GM21423 (cell line): ENCODE measurements around the gene YES1.

Experiments used
- ATAC-seq: cut with Tn5 transposase; IDR thresholded peaks from one replicate; pipeline ENCODE4 v1.9.1; 2021; ENCODE audit warnings: mild to moderate bottlenecking, moderate library complexity; ENCODE audit not compliant: unreplicated experiment

The YES1 gene

DNA sequence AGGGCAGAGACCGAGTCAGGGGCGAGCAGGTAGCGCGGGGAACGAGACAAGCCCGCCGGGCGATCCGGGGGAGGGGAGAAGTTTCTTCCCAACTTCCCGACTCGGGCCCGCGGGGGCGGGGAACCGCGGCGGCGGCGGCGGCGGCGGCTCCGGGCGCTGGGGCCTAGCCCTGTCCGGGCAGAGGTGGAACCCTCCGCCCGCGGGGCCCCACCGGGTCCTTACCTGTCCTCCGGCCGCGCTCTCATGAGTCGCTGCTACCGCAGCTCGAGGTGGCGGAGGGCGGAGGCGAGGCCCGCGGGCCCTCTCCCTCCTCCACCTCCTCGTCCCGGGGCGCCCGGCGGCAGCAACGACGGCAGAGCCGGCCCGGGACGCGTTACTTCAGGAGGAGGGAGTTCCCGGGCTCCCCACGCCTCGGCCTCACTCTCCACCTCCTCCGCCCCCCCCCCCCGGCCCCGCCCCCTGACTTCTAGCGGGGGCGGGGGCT is at the start of gene YES1:
YES1 (minus strand) TSS at position 351 of the 484 bp plus-strand sequence. CDS start 55,415 bp downstream, outside the sequence.
- ATAC-seq, result peak; percentile 48

DNA sequence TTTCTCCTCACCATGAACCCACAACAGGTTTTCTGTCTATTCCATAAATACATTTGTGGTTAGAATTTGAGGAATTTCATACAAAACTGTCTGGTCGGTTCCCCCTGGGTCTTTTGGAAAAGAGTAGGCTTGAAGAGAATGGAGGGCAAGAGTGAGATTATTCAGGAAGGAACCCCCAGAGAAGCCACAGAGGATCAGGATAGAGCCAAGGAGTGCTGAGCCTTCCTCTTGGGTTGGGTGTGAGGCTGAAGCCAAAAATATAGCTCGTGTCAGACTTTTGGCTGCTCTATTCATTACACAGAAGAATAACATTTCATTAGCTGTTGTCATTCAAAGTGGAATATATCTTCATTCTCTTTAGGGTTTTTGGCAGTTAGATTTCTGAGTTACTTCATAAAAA is 45.9 kb upstream of the YES1 start:
- ATAC-seq, result no peak

GRCh38 chr18:853471-853870 is 41.4 kb upstream of the YES1 start:
- ATAC-seq, result no peak

DNA sequence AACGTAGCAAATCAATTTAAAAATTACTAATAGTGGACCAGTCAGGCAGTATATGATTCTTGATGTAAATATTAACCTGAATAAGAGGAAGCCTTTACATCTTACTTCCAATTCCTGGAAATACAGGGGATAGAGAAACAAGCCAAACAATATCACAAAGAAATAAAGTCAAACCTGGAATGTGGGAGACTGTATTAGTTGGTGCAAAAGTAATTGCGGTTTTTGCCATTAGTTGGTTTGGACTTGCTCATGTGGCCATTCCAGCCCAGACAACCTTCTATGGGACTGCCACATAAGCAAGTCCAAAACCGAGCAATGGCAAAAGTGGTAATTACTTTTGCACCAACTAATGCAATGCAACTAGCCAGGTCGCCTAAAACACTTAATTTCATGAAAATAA is 38.9 kb upstream of the YES1 start:
- ATAC-seq, result no peak

GRCh38 chr18:849021-849420 is 37.0 kb upstream of the YES1 start:
- ATAC-seq, result no peak

DNA sequence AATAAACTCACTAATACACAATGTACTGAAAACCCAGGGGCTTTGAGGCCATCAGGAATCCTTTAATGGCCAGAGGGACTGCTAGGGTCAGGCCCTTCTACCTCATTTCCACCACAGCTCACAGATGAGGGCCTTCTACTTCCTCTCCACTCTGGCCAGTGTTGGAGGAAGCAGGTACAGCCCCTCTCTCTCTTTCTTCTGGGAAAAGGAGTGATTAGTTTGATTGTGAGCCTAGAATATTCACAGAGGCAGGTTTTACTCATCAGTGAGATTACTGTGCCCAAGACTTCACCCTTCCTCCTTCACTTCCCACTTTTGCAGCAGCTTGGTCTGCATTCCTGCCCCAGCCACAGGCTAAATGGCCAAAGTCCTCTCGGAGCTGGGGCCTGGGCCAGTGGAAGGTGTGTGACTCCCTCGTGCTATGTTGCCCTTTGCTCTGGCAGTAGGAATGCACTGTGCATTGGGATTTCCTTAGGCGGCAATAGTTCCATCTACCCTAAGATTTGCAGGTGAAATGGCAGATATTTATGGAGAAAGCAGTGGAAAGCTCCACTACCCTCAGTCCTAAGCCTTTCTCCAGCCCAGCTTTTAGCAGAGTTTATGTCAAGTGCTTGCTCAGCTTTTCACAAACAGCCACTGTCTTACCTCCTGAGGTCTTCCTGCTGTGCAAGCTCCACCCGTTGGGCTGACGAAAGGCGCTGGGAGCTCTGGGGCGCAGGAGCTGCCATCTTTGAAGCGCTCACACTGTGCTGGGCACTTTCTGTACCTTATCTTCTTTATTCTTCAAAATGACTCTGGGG is 36.2 kb upstream of the YES1 start:
- ATAC-seq, result no peak

- no peak for ATAC-seq
Observed at GRCh38 chr18:845152-845819, 33.2 kb upstream of the YES1 start.

GRCh38 chr18:841647-842370 is 29.8 kb upstream of the YES1 start:
- no peak for ATAC-seq

- no peak for ATAC-seq
Observed at GRCh38 chr18:840516-840915, 28.5 kb upstream of the YES1 start.

GRCh38 chr18:840023-840408 is 28.0 kb upstream of the YES1 start:
- ATAC-seq, result no peak

GRCh38 chr18:839224-840022 is 27.4 kb upstream of the YES1 start:
- ATAC-seq, result peak; percentile 95

DNA sequence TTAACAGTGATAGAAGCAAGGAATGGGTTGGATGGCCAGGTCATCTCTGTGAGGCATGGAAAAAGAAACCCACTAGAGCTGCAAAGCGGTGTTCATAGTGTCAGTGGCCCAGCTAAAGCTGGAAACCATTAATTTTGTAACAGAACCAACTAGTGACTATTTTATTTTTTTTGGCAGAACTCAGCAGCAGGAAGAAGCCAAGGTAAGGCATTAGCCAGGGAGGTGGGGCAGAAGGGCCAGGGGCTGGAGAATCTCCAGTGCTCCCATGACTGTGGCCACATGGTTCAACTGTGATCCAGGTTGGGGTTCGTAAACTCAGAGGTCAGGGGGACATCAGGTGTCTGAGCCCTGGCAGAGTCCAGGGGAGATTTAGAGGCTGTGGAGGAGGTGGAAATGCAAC is 25.9 kb upstream of the YES1 start:
- no peak for ATAC-seq

GRCh38 chr18:834082-834720 is 22.2 kb upstream of the YES1 start:
- no peak for ATAC-seq

- no peak for ATAC-seq
Observed at GRCh38 chr18:833197-833596, 21.2 kb upstream of the YES1 start.

GRCh38 chr18:832085-832681 is 20.1 kb upstream of the YES1 start:
- ATAC-seq, result no peak

DNA sequence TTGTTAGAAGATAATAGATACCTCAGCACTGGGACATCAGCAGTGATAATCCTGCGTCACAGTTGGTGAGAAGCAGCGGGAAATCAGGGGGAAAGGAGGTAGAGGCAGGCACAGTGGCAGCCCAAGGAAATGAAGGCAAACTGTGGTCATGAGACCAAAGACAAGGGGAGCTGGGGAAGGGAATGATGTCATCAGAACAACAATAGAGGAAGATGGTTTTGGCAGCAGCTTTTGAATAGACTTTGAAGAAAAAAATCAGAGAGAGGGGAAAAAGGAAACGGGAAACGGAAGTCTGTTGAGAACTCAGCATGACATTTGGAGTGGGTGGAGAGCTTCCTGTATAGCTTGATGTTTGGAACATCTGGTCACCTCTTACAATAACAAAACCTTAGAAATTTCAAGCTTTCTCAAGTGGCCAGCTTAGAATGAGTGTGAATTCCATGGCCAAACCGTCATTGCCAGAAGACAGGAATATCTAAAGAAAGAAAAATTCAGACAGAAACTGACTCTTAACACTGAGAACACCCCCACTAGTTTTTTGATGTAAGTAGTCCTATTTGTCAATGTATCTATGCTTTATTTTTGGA is 18.4 kb upstream of the YES1 start:
- peak; percentile 71 for ATAC-seq

- no peak for ATAC-seq
Observed at GRCh38 chr18:829432-829831, 17.4 kb upstream of the YES1 start.

DNA sequence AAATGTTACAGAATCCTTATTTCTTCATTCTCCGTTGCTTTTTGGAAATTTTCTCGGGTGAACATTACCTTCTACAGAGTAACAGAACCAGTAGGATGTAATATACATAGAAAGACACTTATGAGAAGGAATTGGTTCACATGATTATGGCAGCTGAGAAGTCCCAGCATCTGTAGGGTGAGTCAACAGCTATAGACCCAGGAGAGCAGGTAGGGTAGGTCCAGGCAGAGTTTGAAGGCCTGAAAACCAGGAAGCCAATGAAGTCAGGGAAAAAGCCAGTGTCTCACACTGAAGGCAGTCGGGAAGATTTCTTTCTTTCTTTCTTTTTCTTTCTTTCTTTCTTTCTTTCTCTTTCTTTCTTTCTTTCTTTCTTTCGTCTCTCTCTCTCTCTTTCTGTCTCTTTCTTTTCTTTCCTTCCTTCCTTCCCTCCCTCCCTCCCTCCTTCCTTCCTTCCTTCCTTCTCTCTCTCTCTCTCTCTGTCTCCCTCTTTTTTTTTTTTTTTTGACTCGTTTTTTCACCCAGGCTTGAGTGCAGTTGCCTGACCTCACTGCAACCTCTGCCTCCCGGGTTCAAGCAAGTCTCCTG is 15.1 kb upstream of the YES1 start:
- no peak for ATAC-seq

GRCh38 chr18:825891-826585 is 14.0 kb upstream of the YES1 start:
- no peak for ATAC-seq
